HepG2 (cell line): ENCODE data around the gene CENPK. TPM values are rescaled to one million over a fixed set of nuclear protein-coding genes. Genes with fewer than 3 reads are reported as not detected.

Experiments
- ATAD3A ChIP-seq: sonication (generic); formaldehyde crosslinking; IDR thresholded peaks from 2 replicates; pipeline ENCODE4 v1.4.0; 2020; ENCODE audit warnings: missing genetic modification reagents
- EHMT2 ChIP-seq: fragments of 200-600 bp; sonication (generic); IDR thresholded peaks from 2 replicates; pipeline ENCODE4 v1.7.0; 2017; ENCODE audit warnings: antibody characterized with exemption, low read depth, low read length, borderline replicate concordance
- ELF3 ChIP-seq: IDR thresholded peaks from 2 replicates; pipeline ENCODE4 v1.6.1; 2016; ENCODE audit warnings: missing genetic modification reagents, missing compliant biosample characterization
- FOSL1 ChIP-seq: sonication (generic); formaldehyde crosslinking; IDR thresholded peaks from 2 replicates; pipeline ENCODE4 v1.9.0; 2021; ENCODE audit warnings: missing genetic modification reagents, borderline replicate concordance
- FOXC1 ChIP-seq: sonication (generic); formaldehyde crosslinking; IDR thresholded peaks from 2 replicates; pipeline ENCODE4 v1.8.0; 2022; ENCODE audit warnings: mild to moderate bottlenecking, missing genetic modification reagents, borderline replicate concordance
- HDAC2 ChIP-seq: sonication (generic); formaldehyde crosslinking; IDR thresholded peaks from 2 replicates; pipeline ENCODE4 v1.4.0; 2020; ENCODE audit warnings: missing genetic modification reagents
- HES4 ChIP-seq: sonication (generic); formaldehyde crosslinking; IDR thresholded peaks from 2 replicates; pipeline ENCODE4 v1.9.0; 2021; ENCODE audit warnings: mild to moderate bottlenecking, missing genetic modification reagents, borderline replicate concordance
- HNRNPK ChIP-seq: fragments of 200-400 bp; formaldehyde crosslinking; IDR thresholded peaks from 2 replicates; pipeline ENCODE4 v1.6.1; 2018; ENCODE audit warnings: low read length, low read depth, moderate library complexity, mild to moderate bottlenecking; ENCODE audit not compliant: poor library complexity, severe bottlenecking
- KDM2A ChIP-seq: sonication (generic); formaldehyde crosslinking; IDR thresholded peaks from 2 replicates; pipeline ENCODE4 v1.4.0; 2020; ENCODE audit warnings: low read depth, missing genetic modification reagents, borderline replicate concordance
- KDM5A ChIP-seq: fragments of 200-600 bp; sonication (generic); IDR thresholded peaks from 2 replicates; pipeline ENCODE4 v1.7.0; 2018; ENCODE audit warnings: antibody characterized with exemption, mild to moderate bottlenecking, low read length, borderline replicate concordance
- KLF13 ChIP-seq: sonication (generic); formaldehyde crosslinking; IDR thresholded peaks from 2 replicates; pipeline ENCODE4 v1.4.0; 2020; ENCODE audit warnings: mild to moderate bottlenecking, missing genetic modification reagents
- MAFG ChIP-seq: sonication (generic); formaldehyde crosslinking; IDR thresholded peaks from 2 replicates; pipeline ENCODE4 v1.5.1; 2020; ENCODE audit warnings: mild to moderate bottlenecking, missing genetic modification reagents
- NCOA1 ChIP-seq: sonication (generic); formaldehyde crosslinking; IDR thresholded peaks from 2 replicates; pipeline ENCODE4 v1.9.0; 2021; ENCODE audit warnings: missing genetic modification reagents
- NFRKB ChIP-seq: fragments of 450-650 bp; IDR thresholded peaks from 2 replicates; pipeline ENCODE4 v1.6.1; 2017
- SOX6 ChIP-seq, 2 experiments: fragments of 450-650 bp in 1 of 2; sonication (generic) in 1 of 2; formaldehyde crosslinking in 1 of 2; IDR thresholded peaks; 2 replicates each; pipeline versions ENCODE4 v1.4.0 to v1.6.1; 2017 to 2020; ENCODE audit warnings: antibody characterized with exemption in 1 of 2, mild to moderate bottlenecking in 1 of 2, missing genetic modification reagents in 1 of 2
- TBX3 ChIP-seq: fragments of 450-650 bp; IDR thresholded peaks from 2 replicates; pipeline ENCODE4 v1.6.1; 2017; ENCODE audit warnings: antibody characterized with exemption, mild to moderate bottlenecking, inconsistent platforms, borderline replicate concordance
- YEATS2 ChIP-seq: sonication (generic); formaldehyde crosslinking; IDR thresholded peaks from 2 replicates; pipeline ENCODE4 v1.4.0; 2020; ENCODE audit warnings: missing genetic modification reagents, borderline replicate concordance
- ZBTB20 ChIP-seq: sonication (generic); formaldehyde crosslinking; IDR thresholded peaks from 2 replicates; pipeline ENCODE4 v1.8.1; 2023; ENCODE audit warnings: missing genetic modification reagents, low read depth, mild to moderate bottlenecking, borderline replicate concordance
- ZNF143 ChIP-seq: sonication (generic); formaldehyde crosslinking; IDR thresholded peaks from 2 replicates; pipeline ENCODE4 v1.4.0; 2020; ENCODE audit warnings: missing genetic modification reagents
- ZNF17 ChIP-seq: sonication (generic); formaldehyde crosslinking; IDR thresholded peaks from 2 replicates; pipeline ENCODE4 v1.5.0; 2020; ENCODE audit warnings: mild to moderate bottlenecking, missing genetic modification reagents
- ZNF224 ChIP-seq: sonication (generic); formaldehyde crosslinking; IDR thresholded peaks from 2 replicates; pipeline ENCODE4 v1.5.0; 2020; ENCODE audit warnings: mild to moderate bottlenecking, missing genetic modification reagents
- ZNF549 ChIP-seq: sonication (generic); formaldehyde crosslinking; IDR thresholded peaks from 2 replicates; pipeline ENCODE4 v1.5.0; 2020; ENCODE audit warnings: missing genetic modification reagents
- ZNF768 ChIP-seq: sonication (generic); formaldehyde crosslinking; IDR thresholded peaks from 2 replicates; pipeline ENCODE4 v1.4.0; 2020; ENCODE audit warnings: missing genetic modification reagents
- ZSCAN29 ChIP-seq: sonication (generic); formaldehyde crosslinking; conservative IDR thresholded peaks from 2 replicates; pipeline ENCODE4 v1.4.0; 2020; ENCODE audit warnings: mild to moderate bottlenecking, missing genetic modification reagents
- ZSCAN30 ChIP-seq: sonication (generic); formaldehyde crosslinking; IDR thresholded peaks from 2 replicates; pipeline ENCODE4 v1.5.0; 2020; ENCODE audit warnings: mild to moderate bottlenecking, missing genetic modification reagents
- polyA plus RNA-seq, 8 experiments: library from polyadenylated mRNA; depleted of rRNA in 3 of 8; stranded (reverse) in 7 of 8; unstranded in 1 of 8; fragments of >200 nt; fragmentation: Illumina TruSeq in 4 of 8; extraction: Trizol in 4 of 8; gene quantifications; 2 replicates each; pipeline versions ENCODE4 v1.2.1 to v1.2.3, GENCODE V29; 2011 to 2016; ENCODE audit warnings: low read depth in 4 of 8, missing spikeins in 1 of 8, mixed read lengths in 1 of 8; ENCODE audit not compliant: insufficient read depth in 1 of 8
- total RNA-seq, 5 experiments: library from RNA; depleted of rRNA; stranded (reverse); fragments of >200 nt; fragmentation: Illumina TruSeq; extraction: Trizol; gene quantifications; 2 replicates each; pipeline ENCODE4 v1.2.3, GENCODE V29; 2016; ENCODE audit warnings: low read depth in 1 of 5
- TF ChIP-seq, protein P1 (sequence below): sonication (generic); formaldehyde crosslinking; IDR thresholded peaks from 2 replicates; pipeline ENCODE4 v1.5.0; 2020; ENCODE audit warnings: mild to moderate bottlenecking, missing genetic modification reagents, moderate library complexity
- TF ChIP-seq, protein P2 (sequence below): sonication (generic); formaldehyde crosslinking; IDR thresholded peaks from 2 replicates; pipeline ENCODE4 v1.4.0; 2020; ENCODE audit warnings: missing genetic modification reagents
- TF ChIP-seq, protein P3 (sequence below): sonication (generic); formaldehyde crosslinking; IDR thresholded peaks from 2 replicates; pipeline ENCODE4 v1.5.0; 2020; ENCODE audit warnings: missing genetic modification reagents
- TF ChIP-seq, protein P4 (sequence below): sonication (generic); formaldehyde crosslinking; IDR thresholded peaks from 2 replicates; pipeline ENCODE4 v1.8.0; 2023; ENCODE audit warnings: mild to moderate bottlenecking, missing genetic modification reagents

The CENPK gene
- total and polyA plus RNA-seq, 2 of the 13 experiments (the other 11 are each of a cell fraction or from before 2014, with no cell fraction given) = 14.3 to 54.4 TPM

DNA sequence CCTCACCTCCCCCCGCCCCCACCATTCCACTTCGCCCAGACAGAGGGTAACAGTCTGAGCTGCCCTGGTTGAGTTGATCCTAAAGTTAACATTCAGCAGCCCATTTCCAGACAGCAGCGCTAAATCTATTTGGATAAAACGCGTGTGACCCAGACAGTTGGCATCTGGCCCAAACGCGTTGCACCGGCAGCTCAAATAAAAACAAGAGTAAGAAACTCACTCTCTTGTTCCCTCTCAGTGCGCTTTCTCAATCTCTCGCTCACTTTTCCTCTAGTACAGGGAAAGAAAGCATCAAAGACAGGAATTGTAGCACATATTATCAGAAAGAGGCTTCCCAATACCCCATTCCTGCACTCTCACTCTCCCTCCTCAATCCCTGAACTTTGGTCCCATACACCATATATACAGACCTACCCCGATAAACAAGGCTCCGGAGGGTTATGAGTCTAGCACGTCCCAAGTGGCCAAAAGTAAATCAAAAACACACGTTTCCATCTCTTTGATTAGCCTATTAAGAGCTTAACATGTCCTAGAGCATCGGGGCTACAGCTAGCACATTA is 82.6 kb downstream of the CENPK start (continued):
- TF ChIP-seq KDM2A (CRISPR knock-in tag) (no peak), KDM5A (no peak), KLF13 (no peak), TBX3 (no peak), ZNF17 (CRISPR knock-in tag) (no peak), ZNF768 (CRISPR knock-in tag) (no peak), NFRKB (no peak), NCOA1 (CRISPR knock-in tag) (no peak), ELF3 (CRISPR knock-in tag) (no peak), ZNF143 (CRISPR knock-in tag) (no peak), MAFG (no peak), YEATS2 (CRISPR knock-in tag) (no peak), ZSCAN29 (0 out of 2 replicates have a peak, but pooled peaks have one; percentile 66), HNRNPK (no peak), ZNF224 (CRISPR knock-in tag) (no peak), EHMT2 (no peak), HDAC2 (CRISPR knock-in tag) (no peak), ZNF549 (CRISPR knock-in tag) (no peak), ATAD3A (CRISPR knock-in tag) (no peak), FOSL1 (CRISPR knock-in tag) (no peak), ZBTB20 (CRISPR knock-in tag) (peak; percentile 68; the same call in 1 of the 2 replicates), SOX6 (IDR thresholded peaks at IDR 0.05) (no peak), SOX6 (CRISPR knock-in tag; IDR thresholded peaks at IDR 0.05) (peak; percentile 47; the same call in 1 of the 2 replicates), FOXC1 (CRISPR knock-in tag) (no peak), HES4 (CRISPR knock-in tag) (no peak), ZSCAN30 (CRISPR knock-in tag) (no peak)
- TF ChIP-seq, protein P1, sequence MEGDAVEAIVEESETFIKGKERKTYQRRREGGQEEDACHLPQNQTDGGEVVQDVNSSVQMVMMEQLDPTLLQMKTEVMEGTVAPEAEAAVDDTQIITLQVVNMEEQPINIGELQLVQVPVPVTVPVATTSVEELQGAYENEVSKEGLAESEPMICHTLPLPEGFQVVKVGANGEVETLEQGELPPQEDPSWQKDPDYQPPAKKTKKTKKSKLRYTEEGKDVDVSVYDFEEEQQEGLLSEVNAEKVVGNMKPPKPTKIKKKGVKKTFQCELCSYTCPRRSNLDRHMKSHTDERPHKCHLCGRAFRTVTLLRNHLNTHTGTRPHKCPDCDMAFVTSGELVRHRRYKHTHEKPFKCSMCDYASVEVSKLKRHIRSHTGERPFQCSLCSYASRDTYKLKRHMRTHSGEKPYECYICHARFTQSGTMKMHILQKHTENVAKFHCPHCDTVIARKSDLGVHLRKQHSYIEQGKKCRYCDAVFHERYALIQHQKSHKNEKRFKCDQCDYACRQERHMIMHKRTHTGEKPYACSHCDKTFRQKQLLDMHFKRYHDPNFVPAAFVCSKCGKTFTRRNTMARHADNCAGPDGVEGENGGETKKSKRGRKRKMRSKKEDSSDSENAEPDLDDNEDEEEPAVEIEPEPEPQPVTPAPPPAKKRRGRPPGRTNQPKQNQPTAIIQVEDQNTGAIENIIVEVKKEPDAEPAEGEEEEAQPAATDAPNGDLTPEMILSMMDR = no peak
- TF ChIP-seq, protein P2, sequence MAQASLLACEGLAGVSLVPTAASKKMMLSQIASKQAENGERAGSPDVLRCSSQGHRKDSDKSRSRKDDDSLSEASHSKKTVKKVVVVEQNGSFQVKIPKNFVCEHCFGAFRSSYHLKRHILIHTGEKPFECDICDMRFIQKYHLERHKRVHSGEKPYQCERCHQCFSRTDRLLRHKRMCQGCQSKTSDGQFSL = no peak
- TF ChIP-seq, protein P3, sequence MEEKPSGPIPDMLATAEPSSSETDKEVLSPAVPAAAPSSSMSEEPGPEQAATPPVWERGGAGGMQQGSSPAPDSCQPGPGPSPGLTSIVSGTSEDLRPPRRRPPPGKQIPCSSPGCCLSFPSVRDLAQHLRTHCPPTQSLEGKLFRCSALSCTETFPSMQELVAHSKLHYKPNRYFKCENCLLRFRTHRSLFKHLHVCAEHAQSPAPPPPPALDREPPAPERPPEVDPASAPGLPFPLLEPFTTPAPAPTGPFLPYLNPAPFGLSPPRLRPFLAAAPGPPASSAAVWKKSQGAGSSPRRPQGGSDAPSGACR = no peak
- TF ChIP-seq, protein P4, sequence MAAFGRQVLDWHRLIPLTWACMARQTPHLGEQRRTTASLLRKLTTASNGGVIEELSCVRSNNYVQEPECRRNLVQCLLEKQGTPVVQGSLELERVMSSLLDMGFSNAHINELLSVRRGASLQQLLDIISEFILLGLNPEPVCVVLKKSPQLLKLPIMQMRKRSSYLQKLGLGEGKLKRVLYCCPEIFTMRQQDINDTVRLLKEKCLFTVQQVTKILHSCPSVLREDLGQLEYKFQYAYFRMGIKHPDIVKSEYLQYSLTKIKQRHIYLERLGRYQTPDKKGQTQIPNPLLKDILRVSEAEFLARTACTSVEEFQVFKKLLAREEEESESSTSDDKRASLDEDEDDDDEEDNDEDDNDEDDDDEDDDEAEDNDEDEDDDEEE = no peak
